ENCODE measurements around the gene GZMA. TPM values are rescaled to one million over a fixed set of nuclear protein-coding genes. Genes with fewer than 3 reads are reported as not detected.

The GZMA gene
- total and polyA plus RNA-seq, 2 donors (not counting 1 experiment from before 2014, with no cell fraction given), result 1.0 TPM; not detected in 1

GRCh38 chr5:55066277-55066676, 36.2 kb upstream of the GZMA start:
- TF ChIP-seq CTCF (IDR thresholded peaks at IDR 0.05), result no peak
- ATAC-seq (ENCODE audit: low read depth) (no peak), DNase-seq (no peak)
- H3K4me2 ChIP-seq (replicated peaks; ENCODE audit: low read depth, low read length, poor library complexity, severe bottlenecking), result no peak overlapping the region
- H3K27ac Mint-ChIP-seq, result no peak overlapping the region
- no peaks in the 10 kb centered on the region for H3K27me3 ChIP-seq (replicated peaks in 1 of 4; ENCODE audit: control extremely low read depth in 1 of 4, control insufficient read depth in 3 of 4, insufficient read depth in 4 of 4, low read length in 3 of 4)
- intact Hi-C loops (cut with micrococcal nuclease), result no loop called here
- H3K4me3 Mint-ChIP-seq, result no peak overlapping the region
- no peaks in the 10 kb centered on the region for H3K9me3 Mint-ChIP-seq (ENCODE audit: insufficient read depth)
- no peak overlapping the region for H3K4me3 ChIP-seq (ENCODE audit: control extremely low read depth in 1 of 5, extremely low read depth in 1 of 5, insufficient read depth in 1 of 5, low read depth in 2 of 5, low read length in 4 of 5)
- no peaks in the 10 kb centered on the region for H3K4me1 Mint-ChIP-seq
- 97% methylated on average over 2 of the region's 3 CpGs for WGBS (ENCODE audit: insufficient coverage)
- ChIA-PET POLR2A (no interaction called here), CTCF (no interaction called here)
- H4K20me1 ChIP-seq (ENCODE audit: control insufficient read depth, insufficient read depth, low read length, poor library complexity, severe bottlenecking), result no peaks in the 10 kb centered on the region
- H3K36me3 ChIP-seq (replicated peaks in 1 of 2; ENCODE audit: control extremely low read depth in 1 of 2, control insufficient read depth in 1 of 2, extremely low read depth in 1 of 2, insufficient read depth in 2 of 2, low read length in 1 of 2), result no peaks in the 10 kb centered on the region
- peaks cover 14% of the 10 kb centered on the region for H3K27me3 Mint-ChIP-seq
- H3K4me1 ChIP-seq (ENCODE audit: control insufficient read depth in 2 of 2, insufficient read depth in 2 of 2, low read length in 2 of 2), result no peaks in the 10 kb centered on the region
- H3K79me2 ChIP-seq (ENCODE audit: control insufficient read depth, insufficient read depth, low read length), result no peaks in the 10 kb centered on the region
- H3K9me3 ChIP-seq (ENCODE audit: control extremely low read depth in 1 of 3, control insufficient read depth in 2 of 3, insufficient read depth in 1 of 3, low read length in 2 of 3), result no peaks in the 10 kb centered on the region
- H3K27ac ChIP-seq (ENCODE audit: low read length in 2 of 2), result no peak overlapping the region
- no peak overlapping the region for H3K9ac ChIP-seq (ENCODE audit: low read length)
- H2AFZ ChIP-seq (ENCODE audit: insufficient read depth, low read depth, low read length, poor library complexity, severe bottlenecking), result no peak overlapping the region

GRCh38 chr5:55070968-55071367, 31.5 kb upstream of the GZMA start:
- H3K36me3 ChIP-seq (replicated peaks in 1 of 2; ENCODE audit: control extremely low read depth in 1 of 2, control insufficient read depth in 1 of 2, extremely low read depth in 1 of 2, insufficient read depth in 2 of 2, low read length in 1 of 2), result no peaks in the 10 kb centered on the region
- H3K4me3 Mint-ChIP-seq, result no peak overlapping the region

More at GRCh38 chr5:55070968-55071367, 31.5 kb upstream of the GZMA start:
- no peak overlapping the region for H3K27ac ChIP-seq (ENCODE audit: low read length in 2 of 2)
- H3K9me3 Mint-ChIP-seq (ENCODE audit: insufficient read depth), result no peaks in the 10 kb centered on the region
- TF ChIP-seq EZH2 (IDR thresholded peaks at IDR 0.05; ENCODE audit: borderline replicate concordance, insufficient read depth, low read depth, low read length, poor library complexity, severe bottlenecking) (no peak), CTCF (IDR thresholded peaks at IDR 0.05) (no peak)
- no peaks in the 10 kb centered on the region for H3K79me2 ChIP-seq (ENCODE audit: control insufficient read depth, insufficient read depth, low read length)
- H3K9ac ChIP-seq (ENCODE audit: low read length), result no peak overlapping the region
- H3K27me3 ChIP-seq (replicated peaks in 1 of 4; ENCODE audit: control extremely low read depth in 1 of 4, control insufficient read depth in 3 of 4, insufficient read depth in 4 of 4, low read length in 3 of 4), result no peaks in the 10 kb centered on the region
- H3K27ac Mint-ChIP-seq, result no peak overlapping the region
- no peak overlapping the region for H3K4me2 ChIP-seq (replicated peaks; ENCODE audit: low read depth, low read length, poor library complexity, severe bottlenecking)
- CTCF ChIA-PET, result no interaction called here
- no peak for ATAC-seq (ENCODE audit: low read depth)
- H4K20me1 ChIP-seq (ENCODE audit: control insufficient read depth, insufficient read depth, low read length, poor library complexity, severe bottlenecking), result no peaks in the 10 kb centered on the region
- intact Hi-C loops (cut with micrococcal nuclease), result no loop called here
- no peak for DNase-seq
- no peaks in the 10 kb centered on the region for H3K4me1 ChIP-seq (ENCODE audit: control insufficient read depth in 2 of 2, insufficient read depth in 2 of 2, low read length in 2 of 2)
- H3K4me1 Mint-ChIP-seq, result no peaks in the 10 kb centered on the region
- no peaks in the 10 kb centered on the region for H3K9me3 ChIP-seq (ENCODE audit: control extremely low read depth in 1 of 3, control insufficient read depth in 2 of 3, insufficient read depth in 1 of 3, low read length in 2 of 3)
- POLR2A ChIA-PET, result no interaction called here
- H3K27me3 Mint-ChIP-seq, result peaks cover 16% of the 10 kb centered on the region
- H2AFZ ChIP-seq (ENCODE audit: insufficient read depth, low read depth, low read length, poor library complexity, severe bottlenecking), result no peak overlapping the region
- no peak overlapping the region for H3K4me3 ChIP-seq (ENCODE audit: control extremely low read depth in 1 of 5, extremely low read depth in 1 of 5, insufficient read depth in 1 of 5, low read depth in 2 of 5, low read length in 4 of 5)
- WGBS (ENCODE audit: insufficient coverage), result no CpG with 5 or more reads among the region's 1 CpG
